T1000 (cell line): Measurements from ENCODE around the gene SASH3.

ENCODE experiments used
- DNase-seq: peaks from one replicate; lab custom pipeline; 2025; ENCODE audit warnings: mixed read lengths; lab: John Stamatoyannopoulos, UW

SASH3 gene

GRCh38 chrX:129808829-129809796 lies 29.4 kb downstream of the SASH3 start:
- no peak for DNase-seq

GRCh38 chrX:129813662-129814368 lies 34.1 kb downstream of the SASH3 start:
- no peak for DNase-seq

- no peak for DNase-seq
Measured at GRCh38 chrX:129818123-129818522, 38.4 kb downstream of the SASH3 start.

GRCh38 chrX:129823115-129823514 lies 43.4 kb downstream of the SASH3 start:
- DNase-seq = no peak

- no peak for DNase-seq
Measured at GRCh38 chrX:129823522-129823921, 43.8 kb downstream of the SASH3 start.

- DNase-seq = no peak
Measured at GRCh38 chrX:129824620-129825019, 44.9 kb downstream of the SASH3 start.

GRCh38 chrX:129825746-129826505 lies 46.2 kb downstream of the SASH3 start:
- DNase-seq = no peak

GRCh38 chrX:129830494-129830893 lies 50.7 kb downstream of the SASH3 start:
- DNase-seq = no peak

- DNase-seq = no peak
Measured at GRCh38 chrX:129831091-129831885, 51.5 kb downstream of the SASH3 start.

GRCh38 chrX:129833153-129833990 lies 53.6 kb downstream of the SASH3 start:
- no peak for DNase-seq

- DNase-seq = no peak
Measured at GRCh38 chrX:129836827-129837226, 57.1 kb downstream of the SASH3 start.

- no peak for DNase-seq
Measured at GRCh38 chrX:129840344-129840743, 60.6 kb downstream of the SASH3 start.

GRCh38 chrX:129842510-129843208 lies 62.9 kb downstream of the SASH3 start:
- no peak for DNase-seq

- DNase-seq = no peak
Measured at GRCh38 chrX:129843209-129843458, 63.4 kb downstream of the SASH3 start.

- peak; percentile 56 for DNase-seq
Measured at GRCh38 chrX:129843459-129844306, 63.9 kb downstream of the SASH3 start, which contains the start of gene ZDHHC9. Gene ZDHHC9, minus strand, starts transcription at chrX:129843886. Its CDS starts 1,941 bp downstream, at chrX:129841945.
